Neural cell (in vitro differentiated cells): ENCODE measurements around the gene ADAT1.

Experiments
- CTCF ChIP-seq: fragments of 450-650 bp; IDR thresholded peaks from 2 replicates; pipeline ENCODE4 v1.5.1; 2014; ENCODE audit warnings: antibody characterized with exemption, mild to moderate bottlenecking, moderate library complexity; ENCODE audit not compliant: poor library complexity, severe bottlenecking
- EP300 ChIP-seq: fragments of 450-650 bp; conservative IDR thresholded peaks from 2 replicates; pipeline ENCODE4 v1.6.1; 2014; ENCODE audit warnings: antibody characterized with exemption, mild to moderate bottlenecking, moderate library complexity; ENCODE audit not compliant: poor library complexity, severe bottlenecking
- EZH2 ChIP-seq: fragments of 200-600, 300-800 bp; shearing (Covaris generic), sonication (generic); IDR thresholded peaks from 2 replicates; pipeline ENCODE4 v1.6.1; 2014; ENCODE audit warnings: antibody characterized with exemption, low read length, borderline replicate concordance, mild to moderate bottlenecking; ENCODE audit not compliant: insufficient read depth, poor library complexity, severe bottlenecking

GRCh38 chr16:75653922-75654321 is 30.8 kb upstream of the ADAT1 start:
- no peak for TF ChIP-seq EP300
- no peak for TF ChIP-seq CTCF
- TF ChIP-seq EZH2, result no peak
